B cell (primary cell): ENCODE results near the gene LRRC49. TPM values are rescaled to one million over a fixed set of nuclear protein-coding genes. Genes with fewer than 3 reads are reported as not detected.

Experiments used
- ATAC-seq: fragments of 200-7000 bp; cut with Tn5 transposase; one replicate; pipeline ENCODE4 v1.10.0; 2021; ENCODE audit warnings: low read depth, mild to moderate bottlenecking, moderate number of reproducible peaks, moderate library complexity
- CTCF ChIA-PET: fragments of 350-600 bp; sonication (Branson Sonifier 250); formaldehyde crosslinking; loops from one replicate; lab custom pipeline; 2021; ENCODE audit warnings: antibody characterized with exemption, inconsistent platforms; lab: Charles Lee
- POLR2A ChIA-PET: fragments of 350-600 bp; sonication (Branson Sonifier 250); formaldehyde crosslinking; loops from one replicate; lab custom pipeline; 2021; ENCODE audit warnings: antibody characterized with exemption; lab: Charles Lee
- DNase-seq: peaks from one replicate; pipeline ENCODE4 v3.0.0; 2013
- H2AFZ ChIP-seq: 2 replicates; pipeline ENCODE4 v1.6.1; 2012; ENCODE audit warnings: mild to moderate bottlenecking, low read depth, low read length; ENCODE audit not compliant: insufficient read depth, poor library complexity, severe bottlenecking
- H3K27ac ChIP-seq, 2 donors: 1 replicate in 1 of 2; 2 replicates in 1 of 2; pipeline ENCODE4 v1.5.1; 2012 to 2013; ENCODE audit warnings: low read length in 2 of 2, mild to moderate bottlenecking in 2 of 2, moderate library complexity in 1 of 2
- H3K27me3 ChIP-seq, 4 experiments: fragments of 200-600 bp in 1 of 4; sonication (generic) in 1 of 4; replicated peaks in 1 of 4; 1 replicate in 2 of 4; 2 replicates in 2 of 4; pipeline versions ENCODE4 v1.6.1 to v1.7.0; 2013 to 2016; ENCODE audit warnings: low read length in 3 of 4, mild to moderate bottlenecking in 2 of 4, mixed read lengths in 1 of 4, moderate library complexity in 1 of 4; ENCODE audit not compliant: insufficient read depth in 4 of 4, control insufficient read depth in 3 of 4; ENCODE audit errors: control extremely low read depth in 1 of 4
- H3K36me3 ChIP-seq, 2 experiments: replicated peaks in 1 of 2; 1 replicate in 1 of 2; 2 replicates in 1 of 2; pipeline versions ENCODE4 v1.6.1 to v1.7.1; 2013; ENCODE audit warnings: low read length in 1 of 2; ENCODE audit not compliant: insufficient read depth in 2 of 2, control insufficient read depth in 1 of 2; ENCODE audit errors: control extremely low read depth in 1 of 2, extremely low read depth in 1 of 2
- H3K4me1 ChIP-seq, 2 donors: fragments of 200-600 bp in 1 of 2; sonication (generic) in 1 of 2; 1 replicate in 1 of 2; 2 replicates in 1 of 2; pipeline versions ENCODE4 v1.5.1 to v1.6.1; 2013 to 2017; ENCODE audit warnings: low read length in 2 of 2; ENCODE audit not compliant: control insufficient read depth in 2 of 2, insufficient read depth in 2 of 2
- H3K4me2 ChIP-seq: replicated peaks from 2 replicates; pipeline ENCODE3; 2012; ENCODE audit warnings: mild to moderate bottlenecking, low read depth, low read length; ENCODE audit not compliant: poor library complexity, severe bottlenecking
- H3K4me3 ChIP-seq, 5 experiments: fragments of 200-600 bp in 1 of 5; sonication (generic) in 1 of 5; 1 replicate in 3 of 5; 2 replicates in 2 of 5; pipeline versions ENCODE4 v1.5.1 to v1.7.0; 2011 to 2016; ENCODE audit warnings: low read length in 4 of 5, mild to moderate bottlenecking in 4 of 5, low read depth in 2 of 5, control low read depth in 1 of 5, moderate library complexity in 1 of 5; ENCODE audit not compliant: insufficient read depth in 1 of 5; ENCODE audit errors: control extremely low read depth in 1 of 5, extremely low read depth in 1 of 5
- H3K79me2 ChIP-seq: fragments of 200-600 bp; sonication (generic); one replicate; pipeline ENCODE4 v1.6.0; 2016; ENCODE audit warnings: low read length; ENCODE audit not compliant: control insufficient read depth, insufficient read depth
- H3K9ac ChIP-seq: fragments of 200-600 bp; sonication (generic); 2 replicates; pipeline ENCODE4 v1.6.1; 2017; ENCODE audit warnings: mild to moderate bottlenecking, low read length, moderate library complexity
- H3K9me3 ChIP-seq, 3 donors: one replicate each; pipeline versions ENCODE4 v1.6.1 to v1.7.1; 2013; ENCODE audit warnings: low read length in 2 of 3; ENCODE audit not compliant: control insufficient read depth in 2 of 3, insufficient read depth in 1 of 3; ENCODE audit errors: control extremely low read depth in 1 of 3
- H4K20me1 ChIP-seq: 2 replicates; pipeline ENCODE4 v1.6.0; 2012; ENCODE audit warnings: mild to moderate bottlenecking, low read length; ENCODE audit not compliant: insufficient read depth, control insufficient read depth, poor library complexity, severe bottlenecking
- H3K27ac Mint-ChIP-seq: one replicate; pipeline ENCODE4 v1.8.0; 2021; ENCODE audit warnings: mixed read lengths
- H3K27me3 Mint-ChIP-seq: one replicate; pipeline ENCODE4 v1.8.0; 2021; ENCODE audit warnings: mixed read lengths
- H3K4me1 Mint-ChIP-seq: one replicate; pipeline ENCODE4 v1.8.0; 2021; ENCODE audit warnings: mixed read lengths
- H3K4me3 Mint-ChIP-seq: one replicate; pipeline ENCODE4 v1.8.0; 2021; ENCODE audit warnings: mixed read lengths
- H3K9me3 Mint-ChIP-seq: one replicate; pipeline ENCODE4 v1.8.0; 2022; ENCODE audit warnings: mixed read lengths; ENCODE audit not compliant: insufficient read depth
- CTCF ChIP-seq: fragments of 200-600 bp; IDR thresholded peaks from one replicate; pipeline ENCODE4 v1.8.0; 2022; ENCODE audit warnings: antibody characterized with exemption, mild to moderate bottlenecking
- EZH2 ChIP-seq: IDR thresholded peaks from 2 replicates; pipeline ENCODE4 v1.6.1; 2012; ENCODE audit warnings: borderline replicate concordance, low read depth, mild to moderate bottlenecking, moderate library complexity, low read length; ENCODE audit not compliant: insufficient read depth, poor library complexity, severe bottlenecking
- WGBS: methylation state at CpG from one replicate; pipeline ENCODE4 v1.1.5; 2013; ENCODE audit warnings: missing lambda C conversion rate; ENCODE audit not compliant: insufficient coverage; 5-methylcytosine and 5-hydroxymethylcytosine counted together
- intact Hi-C: fragments of 100-400 bp; cut with micrococcal nuclease; formaldehyde crosslinking; loops from one replicate; pipeline ENCODE4 v1.10.0; 2022
- polyA plus RNA-seq: library from polyadenylated mRNA; depleted of rRNA; stranded (reverse); fragments of >200 nt; gene quantifications from 2 replicates; pipeline ENCODE4 v1.2.3, GENCODE V29; 2012
- total RNA-seq, 2 donors: library from RNA; stranded (reverse); fragments of 120-200 nt in 1 of 2; gene quantifications; 1 replicate in 1 of 2; 2 replicates in 1 of 2; pipeline versions ENCODE4 v1.2.3 to v1.2.4, GENCODE V29; 2013 to 2022

Gene LRRC49
- total and polyA plus RNA-seq, 2 donors (not counting 1 experiment from before 2014, with no cell fraction given), result 0.22 to 1.4 TPM

GRCh38 chr15:71097890-71098289, 205.3 kb downstream of the LRRC49 start:
- Histone ChIP-seq H4K20me1 (no peaks in the 10 kb centered on the region), H2AFZ (no peak overlapping the region), H3K27ac (no peak overlapping the region), H3K4me2 (no peak overlapping the region), H3K9me3 (peaks cover 0 to 3% (median 0%) of the 10 kb centered on the region in 3 donors), H3K27me3 (no peaks in the 10 kb centered on the region), H3K4me1 (no peaks in the 10 kb centered on the region), H3K9ac (no peak overlapping the region), H3K36me3 (no peaks in the 10 kb centered on the region), H3K4me3 (no peak overlapping the region), H3K79me2 (no peaks in the 10 kb centered on the region)
- POLR2A ChIA-PET, result no interaction called here
- CTCF ChIA-PET, result no interaction called here
- WGBS, result 100% methylated on average over 1 of the region's 4 CpGs
- Mint-ChIP-seq H3K27ac (no peak overlapping the region), H3K27me3 (peaks cover 8% of the 10 kb centered on the region), H3K4me1 (no peaks in the 10 kb centered on the region), H3K4me3 (no peak overlapping the region), H3K9me3 (peaks cover 3% of the 10 kb centered on the region)
- DNase-seq, result no peak
- intact Hi-C loops, result no loop called here
- TF ChIP-seq CTCF (no peak), EZH2 (no peak)
- ATAC-seq, result no peak

- ATAC-seq, result no peak
- Mint-ChIP-seq H3K27me3 (peaks cover 8% of the 10 kb centered on the region), H3K4me3 (no peak overlapping the region), H3K9me3 (no peaks in the 10 kb centered on the region), H3K4me1 (no peaks in the 10 kb centered on the region), H3K27ac (no peak overlapping the region)
- TF ChIP-seq CTCF (no peak), EZH2 (no peak)
- Histone ChIP-seq H3K79me2 (no peaks in the 10 kb centered on the region), H2AFZ (no peak overlapping the region), H3K36me3 (no peaks in the 10 kb centered on the region), H4K20me1 (no peaks in the 10 kb centered on the region), H3K4me2 (no peak overlapping the region), H3K4me1 (no peaks in the 10 kb centered on the region), H3K27ac (no peak overlapping the region), H3K9ac (no peak overlapping the region), H3K9me3 (peaks cover 0 to 3% (median 0%) of the 10 kb centered on the region in 3 donors), H3K27me3 (no peaks in the 10 kb centered on the region), H3K4me3 (no peak overlapping the region)
- no peak for DNase-seq
- WGBS, result no CpG with 5 or more reads among the region's 1 CpG
- intact Hi-C loops, result no loop called here
- ChIA-PET CTCF (no interaction called here), POLR2A (no interaction called here)
These were observed 206.3 kb downstream of the LRRC49 start for GRCh38 chr15:71098920-71099319.

Other genes with a start within 250 kb of the LRRC49 start
- 1.8 and 2.7 TPM in 2 replicates for gene UACA, start 129.3 kb upstream of the LRRC49 start, total RNA-seq
- 1.6 and 3.3 TPM in 2 replicates for gene UACA, start 129.3 kb upstream of the LRRC49 start, polyA plus RNA-seq
- gene LARP6, start 38.7 kb upstream of the LRRC49 start, total RNA-seq, result not detected in 2 replicates
- not detected in 2 replicates for gene LARP6, start 38.7 kb upstream of the LRRC49 start, polyA plus RNA-seq
- gene THAP10, start 393 bp upstream of the LRRC49 start, total RNA-seq, result 0.36 and 0.37 TPM in 2 replicates
- gene THAP10, start 393 bp upstream of the LRRC49 start, polyA plus RNA-seq, result 0.07 TPM in 1 of 2 replicates, not detected in the other
- not detected in 2 replicates for gene THSD4, start 222.6 kb downstream of the LRRC49 start, total RNA-seq
- gene THSD4, start 222.6 kb downstream of the LRRC49 start, polyA plus RNA-seq, result not detected in 2 replicates